ENCODE measurements around the gene TFAP2C.
"Not testable (repeated sequence)": the region's sequence is repeated elsewhere in the genome, so short reads cannot be mapped to it uniquely, and the experiment has no call there.

TFAP2C gene

DNA sequence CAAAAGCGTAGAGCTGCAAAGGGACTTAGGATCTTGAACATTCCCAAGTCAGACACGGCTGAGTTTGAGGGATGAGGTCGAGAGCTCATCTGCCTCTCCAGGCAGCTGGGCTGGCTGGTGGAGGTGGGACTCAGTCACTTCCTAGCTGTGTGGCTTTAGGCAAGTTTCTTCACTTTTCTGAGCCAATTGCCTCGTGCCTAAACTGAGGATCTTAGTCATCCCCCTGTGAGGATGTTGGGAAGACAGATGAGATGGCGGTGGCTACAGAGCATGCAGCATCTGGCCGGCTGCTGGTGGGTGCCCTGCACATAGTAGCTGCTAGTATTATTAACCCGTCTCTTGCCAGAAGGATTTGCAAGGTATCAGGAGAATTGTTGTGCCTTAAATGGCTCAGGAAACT, 27.5 kb downstream of the TFAP2C start:
- ATAC-seq: no peak

DNA sequence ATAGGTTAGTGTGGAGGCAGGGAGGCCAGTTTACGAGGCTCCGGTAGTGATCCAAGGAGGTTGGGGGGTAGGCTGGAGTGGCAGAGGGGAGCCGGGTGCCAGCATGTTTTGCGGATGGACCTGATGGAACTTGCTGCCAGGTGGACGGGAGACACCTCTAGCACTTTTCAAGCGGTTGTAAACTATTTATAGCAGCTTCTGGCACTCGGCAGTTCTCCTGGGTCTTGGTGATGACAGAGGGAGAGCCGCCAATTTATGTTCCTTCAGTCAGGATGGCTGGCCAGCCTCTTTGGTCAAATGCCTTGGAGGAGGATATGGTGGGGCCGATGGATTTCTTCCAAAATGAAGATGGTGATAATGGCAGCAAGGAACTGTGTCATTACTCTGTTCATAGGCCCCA, 28.8 kb downstream of the TFAP2C start:
- ATAC-seq: no peak
- TF ChIP-seq SNAI2 (CRISPR knock-in tag; IDR thresholded peaks at IDR 0.05) (no peak), ISL1 (CRISPR knock-in tag; IDR thresholded peaks at IDR 0.05) (no peak), TOX (CRISPR knock-in tag; IDR thresholded peaks at IDR 0.05; ENCODE audit: borderline replicate concordance) (no peak), ARNTL (CRISPR knock-in tag; IDR thresholded peaks at IDR 0.05; ENCODE audit: borderline replicate concordance, low read depth) (no peak), ZC3H10 (CRISPR knock-in tag; IDR thresholded peaks at IDR 0.05) (no peak), ZNF565 (CRISPR knock-in tag; conservative IDR thresholded peaks at IDR 0.05; ENCODE audit: low read depth) (no peak), OSR1 (CRISPR knock-in tag; IDR thresholded peaks at IDR 0.05) (no peak), CSDC2 (CRISPR knock-in tag; IDR thresholded peaks at IDR 0.05) (no peak), ZNF70 (CRISPR knock-in tag; IDR thresholded peaks at IDR 0.05) (no peak), ZFP30 (CRISPR knock-in tag; IDR thresholded peaks at IDR 0.05) (no peak), PPARA (CRISPR knock-in tag; IDR thresholded peaks at IDR 0.05; ENCODE audit: borderline replicate concordance) (no peak), TCF4 (CRISPR knock-in tag; IDR thresholded peaks at IDR 0.05; ENCODE audit: borderline replicate concordance) (no peak), ZFP3 (CRISPR knock-in tag; IDR thresholded peaks at IDR 0.05) (no peak)
- TF ChIP-seq, protein P1, sequence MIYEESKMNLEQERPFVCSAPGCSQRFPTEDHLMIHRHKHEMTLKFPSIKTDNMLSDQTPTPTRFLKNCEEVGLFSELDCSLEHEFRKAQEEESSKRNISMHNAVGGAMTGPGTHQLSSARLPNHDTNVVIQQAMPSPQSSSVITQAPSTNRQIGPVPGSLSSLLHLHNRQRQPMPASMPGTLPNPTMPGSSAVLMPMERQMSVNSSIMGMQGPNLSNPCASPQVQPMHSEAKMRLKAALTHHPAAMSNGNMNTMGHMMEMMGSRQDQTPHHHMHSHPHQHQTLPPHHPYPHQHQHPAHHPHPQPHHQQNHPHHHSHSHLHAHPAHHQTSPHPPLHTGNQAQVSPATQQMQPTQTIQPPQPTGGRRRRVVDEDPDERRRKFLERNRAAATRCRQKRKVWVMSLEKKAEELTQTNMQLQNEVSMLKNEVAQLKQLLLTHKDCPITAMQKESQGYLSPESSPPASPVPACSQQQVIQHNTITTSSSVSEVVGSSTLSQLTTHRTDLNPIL (CRISPR knock-in tag; IDR thresholded peaks at IDR 0.05; ENCODE audit: low read depth): no peak
- TF ChIP-seq, protein P2, sequence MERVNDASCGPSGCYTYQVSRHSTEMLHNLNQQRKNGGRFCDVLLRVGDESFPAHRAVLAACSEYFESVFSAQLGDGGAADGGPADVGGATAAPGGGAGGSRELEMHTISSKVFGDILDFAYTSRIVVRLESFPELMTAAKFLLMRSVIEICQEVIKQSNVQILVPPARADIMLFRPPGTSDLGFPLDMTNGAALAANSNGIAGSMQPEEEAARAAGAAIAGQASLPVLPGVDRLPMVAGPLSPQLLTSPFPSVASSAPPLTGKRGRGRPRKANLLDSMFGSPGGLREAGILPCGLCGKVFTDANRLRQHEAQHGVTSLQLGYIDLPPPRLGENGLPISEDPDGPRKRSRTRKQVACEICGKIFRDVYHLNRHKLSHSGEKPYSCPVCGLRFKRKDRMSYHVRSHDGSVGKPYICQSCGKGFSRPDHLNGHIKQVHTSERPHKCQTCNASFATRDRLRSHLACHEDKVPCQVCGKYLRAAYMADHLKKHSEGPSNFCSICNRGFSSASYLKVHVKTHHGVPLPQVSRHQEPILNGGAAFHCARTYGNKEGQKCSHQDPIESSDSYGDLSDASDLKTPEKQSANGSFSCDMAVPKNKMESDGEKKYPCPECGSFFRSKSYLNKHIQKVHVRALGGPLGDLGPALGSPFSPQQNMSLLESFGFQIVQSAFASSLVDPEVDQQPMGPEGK (CRISPR knock-in tag; IDR thresholded peaks at IDR 0.05; ENCODE audit: borderline replicate concordance): no peak

More for the DNA sequence above, 27.5 kb downstream of the TFAP2C start:
- TF ChIP-seq SNAI2 (CRISPR knock-in tag; IDR thresholded peaks at IDR 0.05) (no peak), ZFP30 (CRISPR knock-in tag; IDR thresholded peaks at IDR 0.05) (no peak), PPARA (CRISPR knock-in tag; IDR thresholded peaks at IDR 0.05; ENCODE audit: borderline replicate concordance) (no peak), TOX (CRISPR knock-in tag; IDR thresholded peaks at IDR 0.05; ENCODE audit: borderline replicate concordance) (no peak), CSDC2 (CRISPR knock-in tag; IDR thresholded peaks at IDR 0.05) (no peak), ZNF70 (CRISPR knock-in tag; IDR thresholded peaks at IDR 0.05) (no peak), ESRRG (CRISPR knock-in tag; IDR thresholded peaks at IDR 0.05) (no peak), OSR1 (CRISPR knock-in tag; IDR thresholded peaks at IDR 0.05) (no peak), ZC3H10 (CRISPR knock-in tag; IDR thresholded peaks at IDR 0.05) (no peak), ZNF8 (CRISPR knock-in tag; IDR thresholded peaks at IDR 0.05) (no peak), BACH2 (CRISPR knock-in tag; IDR thresholded peaks at IDR 0.05; ENCODE audit: borderline replicate concordance) (no peak), ISL1 (CRISPR knock-in tag; IDR thresholded peaks at IDR 0.05) (no peak), GLIS3 (CRISPR knock-in tag; IDR thresholded peaks at IDR 0.05) (no peak), ZNF565 (CRISPR knock-in tag; conservative IDR thresholded peaks at IDR 0.05; ENCODE audit: low read depth) (no peak), TCF4 (CRISPR knock-in tag; IDR thresholded peaks at IDR 0.05; ENCODE audit: borderline replicate concordance) (no peak), RARB (CRISPR knock-in tag; IDR thresholded peaks at IDR 0.05) (no peak)
- TF ChIP-seq, protein P1 (CRISPR knock-in tag; IDR thresholded peaks at IDR 0.05; ENCODE audit: low read depth): no peak
- TF ChIP-seq, protein P3, sequence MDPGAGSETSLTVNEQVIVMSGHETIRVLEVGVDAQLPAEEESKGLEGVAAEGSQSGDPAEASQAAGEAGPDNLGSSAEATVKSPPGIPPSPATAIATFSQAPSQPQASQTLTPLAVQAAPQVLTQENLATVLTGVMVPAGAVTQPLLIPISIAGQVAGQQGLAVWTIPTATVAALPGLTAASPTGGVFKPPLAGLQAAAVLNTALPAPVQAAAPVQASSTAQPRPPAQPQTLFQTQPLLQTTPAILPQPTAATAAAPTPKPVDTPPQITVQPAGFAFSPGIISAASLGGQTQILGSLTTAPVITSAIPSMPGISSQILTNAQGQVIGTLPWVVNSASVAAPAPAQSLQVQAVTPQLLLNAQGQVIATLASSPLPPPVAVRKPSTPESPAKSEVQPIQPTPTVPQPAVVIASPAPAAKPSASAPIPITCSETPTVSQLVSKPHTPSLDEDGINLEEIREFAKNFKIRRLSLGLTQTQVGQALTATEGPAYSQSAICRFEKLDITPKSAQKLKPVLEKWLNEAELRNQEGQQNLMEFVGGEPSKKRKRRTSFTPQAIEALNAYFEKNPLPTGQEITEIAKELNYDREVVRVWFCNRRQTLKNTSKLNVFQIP (CRISPR knock-in tag; IDR thresholded peaks at IDR 0.05; ENCODE audit: borderline replicate concordance, low read depth): no peak
- TF ChIP-seq, protein P2 (CRISPR knock-in tag; IDR thresholded peaks at IDR 0.05; ENCODE audit: borderline replicate concordance): no peak
- TF ChIP-seq, protein P4, sequence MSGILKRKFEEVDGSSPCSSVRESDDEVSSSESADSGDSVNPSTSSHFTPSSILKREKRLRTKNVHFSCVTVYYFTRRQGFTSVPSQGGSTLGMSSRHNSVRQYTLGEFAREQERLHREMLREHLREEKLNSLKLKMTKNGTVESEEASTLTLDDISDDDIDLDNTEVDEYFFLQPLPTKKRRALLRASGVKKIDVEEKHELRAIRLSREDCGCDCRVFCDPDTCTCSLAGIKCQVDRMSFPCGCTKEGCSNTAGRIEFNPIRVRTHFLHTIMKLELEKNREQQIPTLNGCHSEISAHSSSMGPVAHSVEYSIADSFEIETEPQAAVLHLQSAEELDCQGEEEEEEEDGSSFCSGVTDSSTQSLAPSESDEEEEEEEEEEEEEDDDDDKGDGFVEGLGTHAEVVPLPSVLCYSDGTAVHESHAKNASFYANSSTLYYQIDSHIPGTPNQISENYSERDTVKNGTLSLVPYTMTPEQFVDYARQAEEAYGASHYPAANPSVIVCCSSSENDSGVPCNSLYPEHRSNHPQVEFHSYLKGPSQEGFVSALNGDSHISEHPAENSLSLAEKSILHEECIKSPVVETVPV (CRISPR knock-in tag; IDR thresholded peaks at IDR 0.05): no peak

DNA sequence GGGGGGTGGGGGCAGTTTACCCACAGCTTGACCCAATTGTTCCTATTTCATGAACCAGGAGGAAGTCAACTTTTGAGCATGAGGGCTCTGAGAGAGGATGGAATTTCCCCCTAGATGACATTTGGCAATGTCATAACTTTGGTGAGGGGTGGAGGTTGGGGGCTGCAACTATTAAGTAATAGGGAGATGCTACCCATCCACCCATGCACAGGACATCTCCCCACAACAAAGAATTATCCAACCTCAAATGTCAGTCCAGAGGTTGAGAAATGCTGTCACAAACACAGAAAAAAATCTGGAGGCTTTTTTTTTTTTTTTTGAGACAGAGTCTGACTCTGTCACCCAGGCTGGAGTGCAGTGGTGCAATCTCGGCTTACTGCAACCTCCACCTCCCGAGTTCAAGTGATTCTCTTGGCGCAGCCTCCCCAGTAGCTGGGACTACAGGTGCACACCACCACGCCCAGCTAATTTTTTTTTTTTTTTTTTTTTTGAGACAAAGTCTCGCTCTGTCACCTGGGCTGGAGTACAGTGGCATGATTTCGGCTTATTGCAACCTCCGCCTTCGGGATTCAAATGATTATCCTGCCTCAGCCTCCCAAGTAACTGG, 29.3 kb downstream of the TFAP2C start:
- ATAC-seq: not testable (repeated sequence)
